ENCODE data around the gene PRR35.
A peak's percentile ranks its signal among the peaks of the same experiment; 100 is the strongest.
"Not testable (repeated sequence)": the region's sequence is repeated elsewhere in the genome, so short reads cannot be mapped to it uniquely, and the experiment has no call there.

Gene PRR35

GRCh38 chr16:595942-596735 lies 35.9 kb downstream of the PRR35 start:
- no peak overlapping the region for H3K4me3 ChIP-seq (replicated peaks; ENCODE audit: insufficient read depth, low read length)
- no peaks in the 10 kb centered on the region for H3K27me3 ChIP-seq (ENCODE audit: insufficient read depth, poor library complexity, severe bottlenecking)
- TF ChIP-seq GABPA (IDR thresholded peaks at IDR 0.05; ENCODE audit: low read depth) (no peak), CTCF (IDR thresholded peaks at IDR 0.05; ENCODE audit: insufficient read depth, low read length) (no peak), POLR2AphosphoS5 (IDR thresholded peaks at IDR 0.05; ENCODE audit: low read depth) (peak; percentile 22; the same call in 1 of the 2 replicates)
- peak overlapping the region; percentile 25 for H3K27ac ChIP-seq (replicated peaks)
- peak in 1 of 2 experiments; percentile 45 for DNase-seq (ENCODE audit: low read depth in 1 of 2, low spot score in 1 of 2)

GRCh38 chr16:596736-597060 lies 36.5 kb downstream of the PRR35 start:
- TF ChIP-seq GABPA (IDR thresholded peaks at IDR 0.05; ENCODE audit: low read depth) (no peak), SPI1 (IDR thresholded peaks at IDR 0.05; ENCODE audit: borderline replicate concordance, low read depth) (no peak), CTCF (IDR thresholded peaks at IDR 0.05; ENCODE audit: insufficient read depth, low read length) (no peak), POLR2AphosphoS5 (IDR thresholded peaks at IDR 0.05; ENCODE audit: low read depth) (no peak), REST (IDR thresholded peaks at IDR 0.05; ENCODE audit: insufficient replicate concordance, low read depth) (no peak)
- no peaks in the 10 kb centered on the region for H3K27me3 ChIP-seq (ENCODE audit: insufficient read depth, poor library complexity, severe bottlenecking)
- no peak overlapping the region for H3K27ac ChIP-seq (replicated peaks)
- no peak overlapping the region for H3K4me3 ChIP-seq (replicated peaks; ENCODE audit: insufficient read depth, low read length)
- no peak for DNase-seq (ENCODE audit: low read depth in 1 of 2, low spot score in 1 of 2)

GRCh38 chr16:597655-598054 lies 37.5 kb downstream of the PRR35 start:
- not testable (repeated sequence) for H3K27me3 ChIP-seq (ENCODE audit: insufficient read depth, poor library complexity, severe bottlenecking); H3K4me3 ChIP-seq (replicated peaks; ENCODE audit: insufficient read depth, low read length); DNase-seq (ENCODE audit: low read depth in 1 of 2, low spot score in 1 of 2); H3K27ac ChIP-seq (replicated peaks)

- TF ChIP-seq SPI1 (IDR thresholded peaks at IDR 0.05; ENCODE audit: borderline replicate concordance, low read depth) (no peak), REST (IDR thresholded peaks at IDR 0.05; ENCODE audit: insufficient replicate concordance, low read depth) (no peak), GABPA (IDR thresholded peaks at IDR 0.05; ENCODE audit: low read depth) (no peak), POLR2AphosphoS5 (IDR thresholded peaks at IDR 0.05; ENCODE audit: low read depth) (no peak)
- Histone ChIP-seq H3K27me3 (ENCODE audit: insufficient read depth, poor library complexity, severe bottlenecking) (no peaks in the 10 kb centered on the region), H3K27ac (replicated peaks) (no peak overlapping the region), H3K4me3 (replicated peaks; ENCODE audit: insufficient read depth, low read length) (no peak overlapping the region)
- no peak for DNase-seq (ENCODE audit: low read depth in 1 of 2, low spot score in 1 of 2)
Measured at GRCh38 chr16:598823-599739, 38.9 kb downstream of the PRR35 start.
